ENCODE data around the gene ARID4B.
"Not testable (repeated sequence)": the region's sequence is repeated elsewhere in the genome, so short reads cannot be mapped to it uniquely, and the experiment has no call there.

Gene ARID4B

GRCh38 chr1:235328271-235329138 is 526 bp upstream of the ARID4B start, which contains the start of gene GGPS1:
Gene GGPS1 (plus strand): TSS chr1:235328570. CDS start chr1:235335265, 6,695 bp downstream.
- DNase-seq: peak; percentile 100

- DNase-seq: peak; percentile 54
Measured at GRCh38 chr1:235326719-235327558, 1.0 kb downstream of the ARID4B start.

GRCh38 chr1:235325854-235326253 is 2.1 kb downstream of the ARID4B start:
- DNase-seq: no peak

- DNase-seq: peak; percentile 27
Measured at GRCh38 chr1:235325139-235325538, 2.8 kb downstream of the ARID4B start.

GRCh38 chr1:235324296-235324695 is 3.7 kb downstream of the ARID4B start:
- DNase-seq: no peak

GRCh38 chr1:235320521-235321179 is 7.3 kb downstream of the ARID4B start:
- DNase-seq: no peak

- no peak for DNase-seq
Measured at GRCh38 chr1:235319255-235319654, 8.7 kb downstream of the ARID4B start.

- DNase-seq: no peak
Measured at GRCh38 chr1:235317168-235317567, 10.8 kb downstream of the ARID4B start.

- no peak for DNase-seq
Measured at GRCh38 chr1:235315735-235316134, 12.2 kb downstream of the ARID4B start.

- DNase-seq: no peak
Measured at GRCh38 chr1:235315173-235315572, 12.8 kb downstream of the ARID4B start.

- no peak for DNase-seq
Measured at GRCh38 chr1:235313931-235314678, 13.9 kb downstream of the ARID4B start.

- DNase-seq: no peak
Measured at GRCh38 chr1:235313262-235313661, 14.7 kb downstream of the ARID4B start.

GRCh38 chr1:235309206-235309605 is 18.8 kb downstream of the ARID4B start:
- not testable (repeated sequence) for DNase-seq

GRCh38 chr1:235307158-235308124 is 20.5 kb downstream of the ARID4B start:
- DNase-seq: no peak

GRCh38 chr1:235304549-235305451 is 23.2 kb downstream of the ARID4B start:
- peak; percentile 84 for DNase-seq

GRCh38 chr1:235302143-235302542 is 25.8 kb downstream of the ARID4B start:
- no peak for DNase-seq

- DNase-seq: no peak
Measured at GRCh38 chr1:235299169-235299858, 28.7 kb downstream of the ARID4B start.

- no peak for DNase-seq
Measured at GRCh38 chr1:235298758-235299157, 29.2 kb downstream of the ARID4B start.

- DNase-seq: peak; percentile 82
Measured at GRCh38 chr1:235297579-235297978, 30.4 kb downstream of the ARID4B start.

Measured in CD4-positive, alpha-beta T cell treated with Interleukin-4 for 4 hours (primary cell).